RWPE1 (cell line): Measurements from ENCODE around the gene ONECUT2.
A peak's percentile ranks its signal among the peaks of the same experiment; 100 is the strongest.
"Not testable (repeated sequence)": the region's sequence is repeated elsewhere in the genome, so short reads cannot be mapped to it uniquely, and the experiment has no call there.

Source experiments
- CTCF ChIA-PET: fragments of 350-600 bp; sonication (Branson Sonifier 250); formaldehyde crosslinking; extraction: SDS; loops from one replicate; lab custom pipeline; 2021; lab: Yijun Ruan, JAX
- POLR2A ChIA-PET: fragments of 400-600 bp; formaldehyde crosslinking; extraction: SDS; loops from one replicate; lab custom pipeline; 2020; ENCODE audit warnings: antibody characterized with exemption; ENCODE audit not compliant: low non-redundant PET; lab: Yijun Ruan, JAX
- DNase-seq: peaks from one replicate; pipeline ENCODE4 v3.0.0; 2012; ENCODE audit warnings: low spot score
- H3K27ac ChIP-seq: fragments of 450-650 bp; 2 replicates; pipeline ENCODE4 v1.5.1; 2017
- TF ChIP-seq, protein P1 (sequence below): fragments of 450-650 bp; conservative IDR thresholded peaks from 2 replicates; pipeline ENCODE4 v1.5.1; 2017; ENCODE audit warnings: low read depth, mild to moderate bottlenecking

ONECUT2 gene

DNA sequence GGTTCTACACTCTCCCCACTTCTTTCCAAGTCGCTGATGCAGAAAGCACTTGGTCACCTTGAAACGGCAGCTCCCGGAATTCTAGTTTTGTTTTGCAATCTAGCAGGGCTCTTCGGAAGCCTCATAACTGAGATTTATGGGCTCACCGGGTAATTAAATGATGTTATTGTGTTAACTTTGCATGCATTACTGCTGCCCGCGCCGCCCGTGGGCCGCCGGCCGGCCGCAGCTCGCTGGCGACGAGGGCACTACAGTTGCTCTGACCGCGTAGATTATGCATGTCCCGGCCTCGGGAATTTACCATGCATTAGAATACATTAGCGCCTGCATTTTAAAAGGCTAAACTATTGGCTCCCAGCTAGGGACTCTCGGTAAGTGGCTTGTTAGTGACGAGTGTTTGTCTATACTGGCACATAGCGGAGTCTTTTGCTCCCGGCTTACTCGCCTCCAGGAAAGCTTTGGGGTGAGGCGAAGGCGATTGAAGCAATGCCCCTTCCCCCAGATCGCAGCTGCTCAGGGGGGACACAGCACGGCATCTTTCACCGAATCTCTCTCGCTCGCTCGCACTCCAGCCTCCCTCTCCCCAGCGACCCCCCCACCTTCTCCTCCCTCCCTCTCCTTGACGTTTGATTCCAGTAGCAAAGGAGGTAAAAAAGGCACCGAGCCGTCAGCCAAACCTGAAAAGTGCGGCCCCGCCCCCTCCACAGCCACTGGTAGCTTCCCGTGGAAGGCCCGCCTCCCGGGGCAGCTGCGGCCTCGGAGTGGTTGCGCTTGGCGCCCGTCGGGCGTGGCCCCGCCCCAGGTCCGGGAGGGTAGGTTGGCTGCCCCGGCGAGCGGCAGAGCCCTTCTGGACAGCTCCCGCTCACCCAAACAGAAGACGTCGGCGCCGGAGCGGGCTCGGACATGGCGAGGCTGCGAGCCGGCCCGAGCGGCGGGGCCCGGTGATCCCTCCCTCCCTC lies at the start of gene ONECUT2:
ONECUT2 (plus strand) TSS at position 839 of the 959 bp plus-strand sequence. CDS start 343 bp downstream, outside the sequence.
- TF ChIP-seq, protein P1, sequence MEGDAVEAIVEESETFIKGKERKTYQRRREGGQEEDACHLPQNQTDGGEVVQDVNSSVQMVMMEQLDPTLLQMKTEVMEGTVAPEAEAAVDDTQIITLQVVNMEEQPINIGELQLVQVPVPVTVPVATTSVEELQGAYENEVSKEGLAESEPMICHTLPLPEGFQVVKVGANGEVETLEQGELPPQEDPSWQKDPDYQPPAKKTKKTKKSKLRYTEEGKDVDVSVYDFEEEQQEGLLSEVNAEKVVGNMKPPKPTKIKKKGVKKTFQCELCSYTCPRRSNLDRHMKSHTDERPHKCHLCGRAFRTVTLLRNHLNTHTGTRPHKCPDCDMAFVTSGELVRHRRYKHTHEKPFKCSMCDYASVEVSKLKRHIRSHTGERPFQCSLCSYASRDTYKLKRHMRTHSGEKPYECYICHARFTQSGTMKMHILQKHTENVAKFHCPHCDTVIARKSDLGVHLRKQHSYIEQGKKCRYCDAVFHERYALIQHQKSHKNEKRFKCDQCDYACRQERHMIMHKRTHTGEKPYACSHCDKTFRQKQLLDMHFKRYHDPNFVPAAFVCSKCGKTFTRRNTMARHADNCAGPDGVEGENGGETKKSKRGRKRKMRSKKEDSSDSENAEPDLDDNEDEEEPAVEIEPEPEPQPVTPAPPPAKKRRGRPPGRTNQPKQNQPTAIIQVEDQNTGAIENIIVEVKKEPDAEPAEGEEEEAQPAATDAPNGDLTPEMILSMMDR = no peak
- no peak within 1 kb of the TSS for H3K27ac ChIP-seq
- CTCF ChIA-PET = no interaction called here
- peak; percentile 89 for DNase-seq
- POLR2A ChIA-PET = no interaction called here

DNA sequence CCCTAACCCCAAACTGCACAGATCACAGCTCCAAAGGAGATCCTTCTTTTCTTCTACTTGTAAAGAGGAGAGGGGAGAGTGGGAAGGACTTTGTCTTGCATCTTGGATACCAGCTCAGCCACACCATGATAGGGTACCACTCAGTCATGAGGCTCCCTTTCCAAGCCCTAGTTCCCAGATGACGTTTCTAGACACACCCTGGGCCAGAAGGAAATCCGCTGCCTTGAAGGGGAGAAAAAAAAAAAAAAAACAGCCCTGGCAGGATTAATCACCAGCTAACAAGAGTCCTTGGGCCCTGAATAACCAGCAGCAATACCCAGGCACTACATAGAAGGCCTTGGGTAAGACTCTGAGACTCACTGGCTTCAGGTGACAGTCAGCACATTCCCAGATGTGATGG lies 45.9 kb upstream of the ONECUT2 start:
- H3K27ac ChIP-seq = no peak overlapping the region
- ChIA-PET POLR2A (no interaction called here), CTCF (no interaction called here)
- DNase-seq = no peak
- TF ChIP-seq, protein P1 = no peak

DNA sequence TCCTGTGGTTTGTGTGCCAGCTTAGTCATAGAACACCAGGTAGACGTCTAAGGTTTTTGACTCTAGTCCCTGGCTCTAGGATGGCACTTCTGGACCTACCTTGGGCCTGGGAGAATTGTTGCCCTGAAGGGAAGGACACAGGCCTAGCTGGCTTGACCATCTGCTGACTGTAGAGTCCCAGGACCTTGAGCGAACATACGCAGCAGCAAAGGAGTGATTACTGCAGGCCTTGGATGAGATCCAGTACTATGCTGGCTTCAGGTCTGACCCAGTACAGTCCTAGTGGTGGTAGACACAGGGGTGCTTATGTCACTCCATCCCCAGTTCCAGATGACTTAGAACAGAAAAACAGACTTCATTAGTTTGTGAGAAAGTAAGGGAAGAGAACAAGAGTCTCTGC lies 45.1 kb upstream of the ONECUT2 start:
- CTCF ChIA-PET = no interaction called here
- POLR2A ChIA-PET = no interaction called here
- no peak overlapping the region for H3K27ac ChIP-seq
- TF ChIP-seq, protein P1 = no peak
- no peak for DNase-seq

DNA sequence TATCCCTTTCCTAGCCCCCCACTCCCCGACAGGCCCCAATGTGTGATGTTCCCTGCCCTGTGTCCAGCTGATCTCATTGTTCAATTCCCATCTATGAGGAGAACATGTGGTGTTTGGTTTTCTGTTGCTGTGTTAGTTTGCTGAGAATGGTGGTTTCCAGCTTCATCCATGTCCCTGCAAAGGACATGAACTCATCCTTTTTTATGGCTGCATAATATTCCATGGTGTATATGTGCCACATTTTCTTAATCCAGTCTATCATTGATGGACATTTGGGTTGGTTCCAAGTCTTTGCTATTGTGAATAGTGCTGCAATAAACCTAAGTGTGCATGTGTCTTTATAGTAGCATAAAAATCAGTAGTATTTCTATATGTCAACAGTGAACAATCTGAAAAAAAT lies 40.4 kb upstream of the ONECUT2 start:
- DNase-seq, H3K27ac ChIP-seq, CTCF ChIA-PET, POLR2A ChIA-PET: not testable (repeated sequence)

DNA sequence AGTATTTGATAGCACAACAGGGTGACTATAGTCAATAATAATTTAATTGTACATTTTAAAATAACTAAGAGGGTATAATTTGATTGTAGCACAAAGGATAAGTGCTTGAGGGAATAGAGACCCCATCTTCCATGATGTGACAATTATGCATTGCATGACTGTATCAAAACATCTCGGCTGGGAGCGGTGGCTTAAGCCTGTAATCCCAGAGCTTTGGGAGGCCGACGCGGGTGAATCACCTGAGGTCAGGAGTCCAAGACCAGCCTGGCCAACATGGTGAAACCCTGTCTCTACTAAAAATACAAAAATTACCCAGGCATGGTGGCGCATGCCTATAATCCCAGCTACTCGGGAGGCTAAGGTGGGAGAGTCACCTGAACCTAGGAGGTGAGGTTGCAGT lies 38.3 kb upstream of the ONECUT2 start:
- DNase-seq, H3K27ac ChIP-seq, POLR2A ChIA-PET, CTCF ChIA-PET: not testable (repeated sequence)

DNA sequence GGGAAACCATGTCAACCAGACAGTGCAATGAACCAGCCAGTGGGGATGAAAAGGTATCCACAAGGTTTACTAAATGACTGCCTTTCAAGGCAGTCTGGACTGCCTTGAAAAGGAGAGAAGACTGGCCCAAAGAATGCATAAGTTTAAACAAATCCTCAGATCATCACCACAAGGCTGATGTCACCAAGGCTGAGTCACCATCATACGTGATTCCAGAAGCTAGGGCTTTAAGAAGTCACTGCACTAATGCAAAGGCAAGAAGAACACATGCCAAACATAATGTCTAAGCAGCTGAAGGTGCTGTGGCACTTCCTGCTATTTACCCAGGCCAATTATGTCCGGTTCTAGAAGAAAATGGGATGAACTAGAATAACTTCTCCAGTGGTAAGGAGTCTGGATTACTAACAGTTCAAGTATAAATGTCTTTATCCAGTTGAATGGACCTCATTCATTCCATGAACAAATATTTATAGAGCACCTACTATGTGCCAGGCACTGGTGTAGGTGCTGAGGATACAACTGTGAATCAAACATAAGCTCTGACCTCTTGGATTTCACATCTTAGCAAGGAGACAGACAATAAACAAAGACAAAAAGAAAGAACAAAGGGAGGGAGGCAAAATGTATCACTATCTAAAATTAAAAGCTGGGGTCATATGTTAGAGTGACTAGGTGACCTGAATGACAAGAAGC lies 37.6 kb upstream of the ONECUT2 start:
- DNase-seq = no peak
- ChIA-PET CTCF (no interaction called here), POLR2A (no interaction called here)
- H3K27ac ChIP-seq = no peak overlapping the region
- TF ChIP-seq, protein P1 = no peak

DNA sequence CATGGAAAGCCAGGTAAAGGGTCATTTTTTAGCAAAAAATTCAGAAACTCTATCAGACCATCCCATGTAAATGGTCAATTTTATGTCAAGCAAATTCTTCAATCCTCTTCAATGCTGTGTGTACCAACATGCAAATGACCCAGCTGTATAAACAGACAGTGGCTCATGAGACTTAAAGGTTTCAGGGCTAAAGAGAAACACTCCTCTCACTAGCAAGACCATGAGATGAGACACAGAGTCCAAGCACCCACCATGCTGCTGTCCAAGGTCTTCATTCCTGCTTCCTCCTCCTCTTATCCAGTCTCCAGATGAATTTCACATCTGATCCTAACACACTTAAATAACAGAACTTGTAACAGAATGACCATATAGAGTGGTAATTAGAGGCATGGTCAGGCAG lies 30.8 kb upstream of the ONECUT2 start:
- DNase-seq = no peak
- no peak overlapping the region for H3K27ac ChIP-seq
- TF ChIP-seq, protein P1 = no peak
- POLR2A ChIA-PET = no interaction called here
- CTCF ChIA-PET = no interaction called here
